ENCODE measurements around the gene MAPK8IP2. TPM values are rescaled to one million over a fixed set of nuclear protein-coding genes. Genes with fewer than 3 reads are reported as not detected.

MAPK8IP2 gene
- total and polyA plus RNA-seq, 2 donors (not counting 1 experiment from before 2014, with no cell fraction given): 0.10 to 0.17 TPM

- Histone ChIP-seq H3K79me2 (ENCODE audit: control insufficient read depth, insufficient read depth, low read length) (no peaks in the 10 kb centered on the region), H3K4me3 (replicated peaks in 1 of 4; ENCODE audit: control extremely low read depth in 1 of 4, insufficient read depth in 1 of 4, low read depth in 3 of 4, low read length in 4 of 4) (no peak overlapping the region), H3K27me3 (ENCODE audit: control insufficient read depth, insufficient read depth, low read length) (peaks cover 25% of the 10 kb centered on the region), H3K36me3 (ENCODE audit: control insufficient read depth, insufficient read depth, low read length) (no peaks in the 10 kb centered on the region), H3K9ac (ENCODE audit: insufficient read depth, low read length) (no peak overlapping the region), H3K27ac (ENCODE audit: insufficient read depth, low read length) (no peak overlapping the region), H3K4me2 (ENCODE audit: extremely low read depth, insufficient read depth, low read length) (no peak overlapping the region), H2AFZ (ENCODE audit: low read length) (no peak overlapping the region), H3K9me3 (ENCODE audit: control insufficient read depth, insufficient read depth, low read depth, low read length) (no peaks in the 10 kb centered on the region), H4K20me1 (ENCODE audit: control insufficient read depth, extremely low read depth, insufficient read depth, low read length) (no peaks in the 10 kb centered on the region), H3K4me1 (ENCODE audit: control insufficient read depth, extremely low read depth, insufficient read depth, low read length) (no peaks in the 10 kb centered on the region)
- TF ChIP-seq CTCF (conservative IDR thresholded peaks at IDR 0.05 in 1 of 2, IDR thresholded peaks at IDR 0.05 in 1 of 2; ENCODE audit: low read depth in 1 of 2, low read length in 2 of 2) (no peak), EZH2 (IDR thresholded peaks at IDR 0.05; ENCODE audit: low read length, missing control alignments) (no peak)
- DNase-seq (ENCODE audit: low read depth in 2 of 2): no peak
These were observed 1.2 kb downstream of the MAPK8IP2 start for GRCh38 chr22:50601669-50602337.

- Histone ChIP-seq H3K9me3 (ENCODE audit: control insufficient read depth, insufficient read depth, low read depth, low read length) (no peaks in the 10 kb centered on the region), H3K9ac (ENCODE audit: insufficient read depth, low read length) (no peak overlapping the region), H3K4me1 (ENCODE audit: control insufficient read depth, extremely low read depth, insufficient read depth, low read length) (no peaks in the 10 kb centered on the region), H4K20me1 (ENCODE audit: control insufficient read depth, extremely low read depth, insufficient read depth, low read length) (no peaks in the 10 kb centered on the region), H3K4me2 (ENCODE audit: extremely low read depth, insufficient read depth, low read length) (no peak overlapping the region), H3K27me3 (ENCODE audit: control insufficient read depth, insufficient read depth, low read length) (peaks cover 25% of the 10 kb centered on the region), H3K36me3 (ENCODE audit: control insufficient read depth, insufficient read depth, low read length) (no peaks in the 10 kb centered on the region), H3K4me3 (replicated peaks in 1 of 4; ENCODE audit: control extremely low read depth in 1 of 4, insufficient read depth in 1 of 4, low read depth in 3 of 4, low read length in 4 of 4) (no peak overlapping the region), H2AFZ (ENCODE audit: low read length) (no peak overlapping the region), H3K27ac (ENCODE audit: insufficient read depth, low read length) (no peak overlapping the region), H3K79me2 (ENCODE audit: control insufficient read depth, insufficient read depth, low read length) (no peaks in the 10 kb centered on the region)
- DNase-seq (ENCODE audit: low read depth in 2 of 2): no peak
- no peak for TF ChIP-seq CTCF (conservative IDR thresholded peaks at IDR 0.05 in 1 of 2, IDR thresholded peaks at IDR 0.05 in 1 of 2; ENCODE audit: low read depth in 1 of 2, low read length in 2 of 2)
- peak; percentile 32 for TF ChIP-seq EZH2 (IDR thresholded peaks at IDR 0.05; ENCODE audit: low read length, missing control alignments)
These were observed 1.7 kb downstream of the MAPK8IP2 start for GRCh38 chr22:50602338-50602700.

GRCh38 chr22:50603511-50604255, 3.1 kb downstream of the MAPK8IP2 start:
- H3K27me3 ChIP-seq (ENCODE audit: control insufficient read depth, insufficient read depth, low read length): peaks cover 25% of the 10 kb centered on the region

More at GRCh38 chr22:50603511-50604255, 3.1 kb downstream of the MAPK8IP2 start:
- Histone ChIP-seq H3K9me3 (ENCODE audit: control insufficient read depth, insufficient read depth, low read depth, low read length) (no peaks in the 10 kb centered on the region), H3K36me3 (ENCODE audit: control insufficient read depth, insufficient read depth, low read length) (no peaks in the 10 kb centered on the region), H3K4me2 (ENCODE audit: extremely low read depth, insufficient read depth, low read length) (no peak overlapping the region), H2AFZ (ENCODE audit: low read length) (no peak overlapping the region), H3K79me2 (ENCODE audit: control insufficient read depth, insufficient read depth, low read length) (no peaks in the 10 kb centered on the region), H3K27ac (ENCODE audit: insufficient read depth, low read length) (no peak overlapping the region), H3K4me3 (replicated peaks in 1 of 4; ENCODE audit: control extremely low read depth in 1 of 4, insufficient read depth in 1 of 4, low read depth in 3 of 4, low read length in 4 of 4) (no peak overlapping the region), H4K20me1 (ENCODE audit: control insufficient read depth, extremely low read depth, insufficient read depth, low read length) (no peaks in the 10 kb centered on the region), H3K9ac (ENCODE audit: insufficient read depth, low read length) (no peak overlapping the region), H3K4me1 (ENCODE audit: control insufficient read depth, extremely low read depth, insufficient read depth, low read length) (no peaks in the 10 kb centered on the region)
- TF ChIP-seq CTCF (conservative IDR thresholded peaks at IDR 0.05 in 1 of 2, IDR thresholded peaks at IDR 0.05 in 1 of 2; ENCODE audit: low read depth in 1 of 2, low read length in 2 of 2) (no peak), EZH2 (IDR thresholded peaks at IDR 0.05; ENCODE audit: low read length, missing control alignments) (peak; percentile 59)
- DNase-seq (ENCODE audit: low read depth in 2 of 2): no peak
